LNCAP (cell line): ENCODE measurements around the gene BAIAP2.

Experiments used
- TF ChIP-seq, protein P1 (sequence below): fragments of 450-650 bp; IDR thresholded peaks from 2 replicates; pipeline ENCODE4 v1.5.1; 2017; ENCODE audit warnings: mild to moderate bottlenecking

BAIAP2 gene

DNA sequence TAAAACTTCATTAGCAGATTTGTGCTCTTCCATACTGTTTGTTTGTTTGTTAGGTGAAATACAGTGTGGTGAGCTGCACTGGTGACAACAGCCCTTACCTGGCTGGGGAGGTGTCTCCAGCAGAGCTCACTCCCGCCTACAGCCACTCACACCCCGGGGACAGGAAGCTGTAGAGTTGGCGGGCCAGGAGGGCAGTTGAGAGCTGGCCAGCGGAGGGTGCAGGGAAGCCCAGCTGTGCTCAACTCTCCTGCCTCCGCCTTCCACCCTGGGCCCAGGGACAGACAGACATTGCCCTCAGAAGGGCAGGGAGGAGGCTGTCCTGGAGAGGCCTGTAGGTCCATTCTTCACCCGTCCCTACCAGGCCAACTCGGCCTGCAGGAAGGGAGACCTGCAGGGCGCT, 81.8 kb downstream of the BAIAP2 start:
- TF ChIP-seq, protein P1, sequence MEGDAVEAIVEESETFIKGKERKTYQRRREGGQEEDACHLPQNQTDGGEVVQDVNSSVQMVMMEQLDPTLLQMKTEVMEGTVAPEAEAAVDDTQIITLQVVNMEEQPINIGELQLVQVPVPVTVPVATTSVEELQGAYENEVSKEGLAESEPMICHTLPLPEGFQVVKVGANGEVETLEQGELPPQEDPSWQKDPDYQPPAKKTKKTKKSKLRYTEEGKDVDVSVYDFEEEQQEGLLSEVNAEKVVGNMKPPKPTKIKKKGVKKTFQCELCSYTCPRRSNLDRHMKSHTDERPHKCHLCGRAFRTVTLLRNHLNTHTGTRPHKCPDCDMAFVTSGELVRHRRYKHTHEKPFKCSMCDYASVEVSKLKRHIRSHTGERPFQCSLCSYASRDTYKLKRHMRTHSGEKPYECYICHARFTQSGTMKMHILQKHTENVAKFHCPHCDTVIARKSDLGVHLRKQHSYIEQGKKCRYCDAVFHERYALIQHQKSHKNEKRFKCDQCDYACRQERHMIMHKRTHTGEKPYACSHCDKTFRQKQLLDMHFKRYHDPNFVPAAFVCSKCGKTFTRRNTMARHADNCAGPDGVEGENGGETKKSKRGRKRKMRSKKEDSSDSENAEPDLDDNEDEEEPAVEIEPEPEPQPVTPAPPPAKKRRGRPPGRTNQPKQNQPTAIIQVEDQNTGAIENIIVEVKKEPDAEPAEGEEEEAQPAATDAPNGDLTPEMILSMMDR, result no peak

DNA sequence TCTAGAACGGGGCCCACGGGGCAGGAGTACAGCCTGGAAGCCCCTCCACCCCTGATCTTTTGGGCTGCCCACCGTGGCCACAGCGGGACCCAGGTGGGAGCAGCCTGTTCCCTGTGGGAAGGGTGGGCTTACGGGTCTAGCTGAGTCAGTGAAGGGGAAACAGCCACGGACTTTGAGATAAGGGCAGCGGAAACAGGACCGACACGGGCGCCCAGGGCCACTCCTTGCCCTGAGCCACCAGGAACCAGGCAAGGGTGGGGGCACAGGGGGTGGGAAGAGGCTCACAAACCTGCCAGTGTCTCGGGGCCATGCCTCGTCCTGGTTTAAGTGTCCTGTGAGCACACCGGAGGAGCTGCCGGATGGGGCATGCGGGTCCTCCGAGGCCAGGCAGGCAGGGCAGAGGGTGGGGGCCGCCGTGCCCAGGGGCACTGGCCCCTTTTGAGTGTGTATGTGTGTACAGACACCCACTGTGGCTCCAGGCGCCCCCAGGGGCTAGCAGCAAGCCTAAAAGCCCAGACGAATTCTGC, 82.8 kb downstream of the BAIAP2 start:
- TF ChIP-seq, protein P1, result no peak

DNA sequence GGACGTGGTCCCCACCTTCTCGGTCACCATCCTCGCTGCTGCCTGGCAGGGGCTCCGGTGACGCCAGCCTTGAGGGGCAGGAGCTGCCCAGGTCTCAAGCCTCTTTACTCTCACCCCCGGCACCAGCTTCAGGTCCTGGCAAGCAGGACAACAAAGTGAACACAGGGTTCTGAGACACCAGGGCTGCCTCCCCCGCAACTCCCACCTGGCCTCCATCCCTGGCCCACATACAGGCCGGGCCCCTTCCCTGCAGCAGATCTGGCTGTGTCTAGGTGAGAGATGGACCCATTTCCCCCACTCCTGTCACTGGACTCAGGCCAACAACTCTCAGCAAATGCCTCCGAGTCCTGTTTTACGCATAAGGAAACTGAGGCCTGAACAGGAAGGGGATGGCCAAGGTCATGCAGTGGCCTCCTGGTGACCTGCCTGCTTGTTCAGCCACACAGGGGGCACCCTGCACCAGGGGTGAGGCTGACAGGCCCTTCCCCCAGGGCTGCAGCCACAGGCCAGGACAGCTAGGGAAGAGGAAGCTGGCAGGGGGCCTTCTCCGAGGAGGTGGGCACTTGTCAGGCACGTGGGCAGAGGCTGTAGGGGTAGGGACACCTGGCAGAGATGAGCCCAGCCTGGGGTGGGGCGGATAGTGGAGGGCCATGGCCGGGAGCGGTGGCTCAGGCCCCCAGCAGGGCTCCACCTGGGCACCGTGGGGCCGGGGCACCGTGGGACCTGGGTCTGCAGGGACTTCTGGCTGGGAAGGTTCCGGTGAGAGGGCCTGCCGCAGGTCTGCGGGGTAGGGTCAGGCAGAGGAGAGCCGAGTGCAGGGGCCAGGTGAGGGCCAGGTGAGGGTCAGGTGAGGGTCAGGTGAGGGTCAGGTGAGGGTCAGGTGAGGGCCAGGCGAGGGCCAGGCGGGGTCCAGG, 83.6 kb downstream of the BAIAP2 start:
- TF ChIP-seq, protein P1, result no peak

DNA sequence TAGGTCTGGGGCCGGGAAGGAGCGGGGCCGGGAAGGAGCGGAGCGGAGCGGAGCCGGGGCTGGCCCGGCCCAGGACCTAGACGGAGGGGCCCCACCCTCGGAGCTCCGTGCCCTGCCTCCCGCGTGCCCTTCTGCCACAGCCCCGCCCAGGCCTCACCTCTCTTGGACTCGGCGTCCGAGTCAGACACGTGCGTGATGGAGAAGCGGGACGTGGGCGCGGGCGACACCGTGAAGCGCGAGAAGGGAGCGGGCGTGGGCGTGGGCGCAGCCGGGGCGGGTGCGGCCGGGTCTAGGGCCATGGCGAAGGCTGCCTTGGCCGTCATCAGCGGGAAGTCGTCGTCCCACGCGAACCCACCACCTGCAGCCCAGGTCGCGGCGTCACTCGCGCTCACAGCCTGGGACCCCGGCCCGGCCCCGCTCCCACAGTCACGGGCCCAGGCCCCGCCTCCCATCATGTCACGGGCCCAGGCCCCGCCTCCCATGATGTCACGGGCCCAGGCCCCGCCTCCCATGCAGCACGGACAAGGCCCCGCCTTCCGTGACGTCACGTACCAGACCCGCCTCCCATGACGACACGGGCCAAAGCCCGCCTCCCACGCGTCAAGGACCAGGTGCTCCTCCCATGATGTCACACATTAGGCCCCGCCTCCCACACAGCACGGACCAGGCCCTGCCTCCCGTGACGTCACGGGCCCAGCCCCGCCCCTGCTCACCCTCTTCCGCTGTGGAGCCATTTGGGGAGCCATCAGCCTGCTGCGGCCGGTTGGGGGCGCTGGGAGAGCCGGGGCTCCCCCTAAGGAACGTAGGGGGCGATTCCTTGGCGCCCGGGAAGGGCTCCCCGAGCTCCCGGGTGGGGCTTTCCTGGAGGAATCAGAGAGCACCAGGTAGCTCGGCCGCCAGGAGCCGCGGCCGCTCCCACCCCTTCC, 84.5 kb downstream of the BAIAP2 start:
- TF ChIP-seq, protein P1, result peak; percentile 69

- TF ChIP-seq, protein P1, result peak; percentile 37; the same call in 1 of the 2 replicates
Measured at GRCh38 chr17:81120149-81120484, 85.2 kb downstream of the BAIAP2 start.

GRCh38 chr17:81120695-81121621, 86.0 kb downstream of the BAIAP2 start:
- TF ChIP-seq, protein P1, result no peak
